ENCODE data around the gene TRERF1. TPM values are rescaled to one million over a fixed set of nuclear protein-coding genes. Genes with fewer than 3 reads are reported as not detected.

Gene TRERF1
- total and polyA plus RNA-seq, 2 of the 4 experiments (the other 2 are of a cell fraction), result 6.3 to 9.9 TPM

DNA sequence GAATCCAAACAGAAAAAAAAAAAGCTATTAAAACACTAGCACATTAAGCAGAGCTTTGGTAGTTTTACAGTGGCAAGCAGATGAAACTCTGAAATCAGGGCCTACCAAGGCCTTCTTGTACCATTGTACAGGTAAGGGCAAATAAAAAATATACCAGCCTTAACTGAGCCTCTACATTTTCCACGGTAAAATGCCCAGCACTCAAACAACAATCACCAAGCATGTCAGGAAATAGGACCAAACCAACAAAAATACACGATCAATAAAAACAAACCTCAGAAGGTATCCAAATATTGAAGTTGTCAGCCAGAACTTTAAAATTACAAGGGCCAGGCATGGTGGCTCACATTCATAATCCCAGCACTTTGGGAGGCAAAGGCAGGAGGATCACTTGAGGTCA is 18.3 kb downstream of the TRERF1 start:
- CTCF ChIA-PET, result no interaction called here
- H2BK120ac ChIP-seq (ENCODE audit: low read depth, low read length), result no peak overlapping the region
- H3K79me1 ChIP-seq (ENCODE audit: low read depth in 1 of 2, low read length in 2 of 2), result peaks cover 49 to 61% of the 10 kb centered on the region in 2 experiments
- H4K20me1 ChIP-seq (ENCODE audit: insufficient read depth, low read length), result peaks cover 31% of the 10 kb centered on the region
- H3K18ac ChIP-seq (ENCODE audit: low read depth, low read length), result no peak overlapping the region
- H3K56ac ChIP-seq (ENCODE audit: extremely low read depth, insufficient read depth, low read length), result no peak overlapping the region
- no peak overlapping the region for H3K4me2 ChIP-seq (ENCODE audit: low read depth, low read length)
- no peak overlapping the region for H2BK20ac ChIP-seq (ENCODE audit: low read depth, low read length)
- no peak overlapping the region for H4K91ac ChIP-seq (ENCODE audit: insufficient read depth, low read depth, low read length)
- H2BK5ac ChIP-seq (ENCODE audit: low read depth, low read length, poor library complexity, severe bottlenecking), result no peak overlapping the region
- no peak overlapping the region for H3K4me3 ChIP-seq (ENCODE audit: insufficient read depth, low read depth, low read length)
- H3K23ac ChIP-seq (ENCODE audit: low read depth, low read length), result no peak overlapping the region
- no peak overlapping the region for H3K9ac ChIP-seq (ENCODE audit: low read depth, low read length)
- H4K8ac ChIP-seq (ENCODE audit: low read depth in 2 of 2, low read length in 2 of 2), result no peak overlapping the region
- no peaks in the 10 kb centered on the region for H3K27me3 ChIP-seq (ENCODE audit: control insufficient read depth, insufficient read depth, low read length)
- H3K4me1 ChIP-seq (ENCODE audit: control insufficient read depth, insufficient read depth, low read length), result peaks cover 13% of the 10 kb centered on the region
- in situ Hi-C loops (cut with MboI; ENCODE audit: low sequenced_read_pairs) (no loop called here), intact Hi-C loops (cut with micrococcal nuclease) (no loop called here), dilution Hi-C loops (cut with HindIII; ENCODE audit: low sequenced_read_pairs, unreplicated experiment) (no loop called here)
- no peak overlapping the region for H3K27ac ChIP-seq (ENCODE audit: insufficient read depth, low read length)
- no peak overlapping the region for H2BK15ac ChIP-seq (ENCODE audit: low read depth, low read length)
- no peak overlapping the region for H4K5ac ChIP-seq (ENCODE audit: low read depth, low read length)
- WGBS, 2 experiments (ENCODE audit: extremely low coverage in 2 of 2, insufficient read length in 1 of 2), result no CpG with 5 or more reads among the region's 2 CpGs
- H2AK5ac ChIP-seq (ENCODE audit: low read depth, low read length), result no peak overlapping the region
- BruUV-seq (replicated peaks), result no TSS peak
- no peak overlapping the region for H2AK9ac ChIP-seq (replicated peaks; ENCODE audit: low read depth, low read length, poor library complexity)
- H3K9me3 ChIP-seq (ENCODE audit: control insufficient read depth, insufficient read depth, low read length), result peaks cover 8% of the 10 kb centered on the region
- H3K14ac ChIP-seq (replicated peaks; ENCODE audit: low read depth, low read length), result no peak overlapping the region
- TF ChIP-seq NFE2L2 (IDR thresholded peaks at IDR 0.05; ENCODE audit: low read depth, low read length), result no peak
- DNase-seq, result no peak
- no peak for ATAC-seq (ENCODE audit: low read depth)
- H3K36me3 ChIP-seq (ENCODE audit: control insufficient read depth, insufficient read depth, low read length), result peaks cover 4% of the 10 kb centered on the region
- no peak overlapping the region for H2AFZ ChIP-seq (replicated peaks; ENCODE audit: low read length, poor library complexity)
- no peak overlapping the region for H3K4ac ChIP-seq (ENCODE audit: low read depth, low read length)
- H3K9me1 ChIP-seq (ENCODE audit: insufficient read depth, low read length), result peaks cover 17% of the 10 kb centered on the region
- POLR2A ChIA-PET (ENCODE audit: unreplicated experiment), result no interaction called here

Measured in IMR-90 (cell line).